ENCODE data around the gene SEMA4F.

DNA sequence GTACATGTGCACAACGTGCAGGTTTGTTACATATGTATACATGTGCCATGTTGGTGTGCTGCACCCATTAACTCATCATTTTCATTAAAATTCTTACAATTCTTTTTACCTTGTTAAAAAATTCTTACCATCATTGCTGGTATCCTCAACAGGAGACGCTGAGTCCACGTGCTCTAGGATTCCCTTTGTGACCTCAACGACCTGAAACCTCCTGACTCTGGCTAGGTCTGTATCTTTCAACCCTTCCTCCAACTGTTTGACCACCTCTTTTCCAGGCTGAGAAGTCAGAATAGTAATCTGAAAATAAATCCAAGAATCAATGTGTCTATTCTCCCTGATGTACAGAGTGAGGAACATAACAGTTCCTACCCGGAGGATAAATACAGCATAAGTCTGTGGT lies 47.1 kb upstream of the SEMA4F start:
- no peak for TF ChIP-seq EZH2 (IDR thresholded peaks at IDR 0.05; ENCODE audit: low read length, missing control alignments)
- TF ChIP-seq, protein P1, sequence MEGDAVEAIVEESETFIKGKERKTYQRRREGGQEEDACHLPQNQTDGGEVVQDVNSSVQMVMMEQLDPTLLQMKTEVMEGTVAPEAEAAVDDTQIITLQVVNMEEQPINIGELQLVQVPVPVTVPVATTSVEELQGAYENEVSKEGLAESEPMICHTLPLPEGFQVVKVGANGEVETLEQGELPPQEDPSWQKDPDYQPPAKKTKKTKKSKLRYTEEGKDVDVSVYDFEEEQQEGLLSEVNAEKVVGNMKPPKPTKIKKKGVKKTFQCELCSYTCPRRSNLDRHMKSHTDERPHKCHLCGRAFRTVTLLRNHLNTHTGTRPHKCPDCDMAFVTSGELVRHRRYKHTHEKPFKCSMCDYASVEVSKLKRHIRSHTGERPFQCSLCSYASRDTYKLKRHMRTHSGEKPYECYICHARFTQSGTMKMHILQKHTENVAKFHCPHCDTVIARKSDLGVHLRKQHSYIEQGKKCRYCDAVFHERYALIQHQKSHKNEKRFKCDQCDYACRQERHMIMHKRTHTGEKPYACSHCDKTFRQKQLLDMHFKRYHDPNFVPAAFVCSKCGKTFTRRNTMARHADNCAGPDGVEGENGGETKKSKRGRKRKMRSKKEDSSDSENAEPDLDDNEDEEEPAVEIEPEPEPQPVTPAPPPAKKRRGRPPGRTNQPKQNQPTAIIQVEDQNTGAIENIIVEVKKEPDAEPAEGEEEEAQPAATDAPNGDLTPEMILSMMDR (conservative IDR thresholded peaks at IDR 0.05 in 1 of 2, IDR thresholded peaks at IDR 0.05 in 1 of 2; ENCODE audit: low read depth in 1 of 2, low read length in 2 of 2): no peak

Data from fibroblast of lung (primary cell).